ENCODE results near the gene CAMSAP1. TPM values are rescaled to one million over a fixed set of nuclear protein-coding genes. Genes with fewer than 3 reads are reported as not detected.
"Not testable (repeated sequence)": the region's sequence is repeated elsewhere in the genome, so short reads cannot be mapped to it uniquely, and the experiment has no call there.

The CAMSAP1 gene
- total RNA-seq, 1 experiment from 2014 or later, result 16.7 TPM

DNA sequence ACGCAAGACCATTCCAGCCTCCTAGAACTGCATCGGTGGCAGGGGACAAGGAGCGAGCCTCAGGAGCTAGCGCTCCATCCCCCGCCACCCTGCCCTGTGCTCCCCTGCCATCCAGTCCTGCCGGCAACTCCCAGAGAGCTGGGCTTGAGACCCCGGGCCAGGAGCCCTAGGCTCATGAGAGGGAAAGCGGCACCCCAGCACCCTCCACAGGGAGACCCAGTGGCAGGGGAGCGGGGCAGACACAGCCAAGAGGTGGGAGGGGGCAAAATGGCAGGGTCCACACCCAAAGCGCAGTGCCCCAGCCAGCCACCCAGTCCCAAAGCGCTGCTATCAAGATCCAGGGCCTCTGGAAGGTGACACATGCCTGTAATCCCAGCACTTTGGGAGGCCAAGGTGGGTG, 41.1 kb upstream of the CAMSAP1 start:
- Histone ChIP-seq H3K4me2 (no peak overlapping the region), H3K9me3 (ENCODE audit: insufficient read depth, low read depth) (no peaks in the 10 kb centered on the region), H2AFZ (no peak overlapping the region), H3F3A (ENCODE audit: insufficient read depth, low read depth) (no peaks in the 10 kb centered on the region), H3K9me2 (ENCODE audit: insufficient read depth) (no peaks in the 10 kb centered on the region), H3K79me2 (ENCODE audit: low read depth) (no peaks in the 10 kb centered on the region), H4K20me1 (ENCODE audit: insufficient read depth) (no peaks in the 10 kb centered on the region), H3K27ac (no peak overlapping the region), H3K36me3 (ENCODE audit: low read depth) (no peaks in the 10 kb centered on the region), H3K4me1 (replicated peaks; ENCODE audit: insufficient read depth) (no peaks in the 10 kb centered on the region), H3K4me3 (no peak overlapping the region), H3K27me3 (ENCODE audit: insufficient read depth, low read depth) (no peaks in the 10 kb centered on the region)
- CTCF ChIA-PET, result no interaction called here
- no peak for DNase-seq
- intact Hi-C loops (cut with micrococcal nuclease; ENCODE audit: unreplicated experiment), result no loop called here
- no TSS peak for BruUV-seq (replicated peaks)
- TF ChIP-seq EZH2 (IDR thresholded peaks at IDR 0.05; ENCODE audit: low read depth), result no peak
- TF ChIP-seq CTCF (conservative IDR thresholded peaks at IDR 0.05), result no peak
- POLR2A ChIA-PET (ENCODE audit: unreplicated experiment), result no interaction called here

GRCh38 chr9:135947582-135947981, 40.2 kb upstream of the CAMSAP1 start:
- H3K36me3 ChIP-seq (ENCODE audit: low read depth), result no peaks in the 10 kb centered on the region
- no peaks in the 10 kb centered on the region for H3K27me3 ChIP-seq (ENCODE audit: insufficient read depth, low read depth)
- CTCF ChIA-PET, result no interaction called here
- TF ChIP-seq EZH2 (IDR thresholded peaks at IDR 0.05; ENCODE audit: low read depth) (no peak), CTCF (conservative IDR thresholded peaks at IDR 0.05) (no peak)
- no peak for DNase-seq
- BruUV-seq (replicated peaks), result no TSS peak
- intact Hi-C loops (cut with micrococcal nuclease; ENCODE audit: unreplicated experiment), result no loop called here
- no peak overlapping the region for H3K27ac ChIP-seq
- H4K20me1 ChIP-seq (ENCODE audit: insufficient read depth), result no peaks in the 10 kb centered on the region
- H3K79me2 ChIP-seq (ENCODE audit: low read depth), result no peaks in the 10 kb centered on the region
- H3K9me3 ChIP-seq (ENCODE audit: insufficient read depth, low read depth), result no peaks in the 10 kb centered on the region
- no peaks in the 10 kb centered on the region for H3K4me1 ChIP-seq (replicated peaks; ENCODE audit: insufficient read depth)
- no peaks in the 10 kb centered on the region for H3K9me2 ChIP-seq (ENCODE audit: insufficient read depth)
- no peak overlapping the region for H3K4me2 ChIP-seq
- no peaks in the 10 kb centered on the region for H3F3A ChIP-seq (ENCODE audit: insufficient read depth, low read depth)
- no peak overlapping the region for H3K4me3 ChIP-seq
- POLR2A ChIA-PET (ENCODE audit: unreplicated experiment), result no interaction called here
- H2AFZ ChIP-seq, result no peak overlapping the region

- H3K9me3 ChIP-seq (ENCODE audit: insufficient read depth, low read depth); CTCF ChIA-PET; intact Hi-C loops (cut with micrococcal nuclease; ENCODE audit: unreplicated experiment); H2AFZ ChIP-seq; BruUV-seq (replicated peaks); H3K27ac ChIP-seq; H4K20me1 ChIP-seq (ENCODE audit: insufficient read depth); H3K9me2 ChIP-seq (ENCODE audit: insufficient read depth); H3K27me3 ChIP-seq (ENCODE audit: insufficient read depth, low read depth); H3K4me2 ChIP-seq; H3K4me3 ChIP-seq; H3K79me2 ChIP-seq (ENCODE audit: low read depth); H3K4me1 ChIP-seq (replicated peaks; ENCODE audit: insufficient read depth); DNase-seq; POLR2A ChIA-PET (ENCODE audit: unreplicated experiment); H3K36me3 ChIP-seq (ENCODE audit: low read depth); H3F3A ChIP-seq (ENCODE audit: insufficient read depth, low read depth): not testable (repeated sequence)
Measured at GRCh38 chr9:135947105-135947504, 39.8 kb upstream of the CAMSAP1 start.

GRCh38 chr9:135946392-135946994, 39.1 kb upstream of the CAMSAP1 start:
- no peaks in the 10 kb centered on the region for H3K79me2 ChIP-seq (ENCODE audit: low read depth)
- no peaks in the 10 kb centered on the region for H3K9me3 ChIP-seq (ENCODE audit: insufficient read depth, low read depth)
- H2AFZ ChIP-seq, result no peak overlapping the region
- H3K4me3 ChIP-seq, result no peak overlapping the region
- BruUV-seq (replicated peaks), result no TSS peak
- ChIA-PET CTCF (no interaction called here), POLR2A (ENCODE audit: unreplicated experiment) (no interaction called here)
- H3K27ac ChIP-seq, result no peak overlapping the region
- intact Hi-C loops (cut with micrococcal nuclease; ENCODE audit: unreplicated experiment), result no loop called here
- no peaks in the 10 kb centered on the region for H3K4me1 ChIP-seq (replicated peaks; ENCODE audit: insufficient read depth)
- no peak overlapping the region for H3K4me2 ChIP-seq
- no peaks in the 10 kb centered on the region for H3K27me3 ChIP-seq (ENCODE audit: insufficient read depth, low read depth)
- no peaks in the 10 kb centered on the region for H3K36me3 ChIP-seq (ENCODE audit: low read depth)
- DNase-seq, result no peak
- H3K9me2 ChIP-seq (ENCODE audit: insufficient read depth), result no peaks in the 10 kb centered on the region
- H3F3A ChIP-seq (ENCODE audit: insufficient read depth, low read depth), result no peaks in the 10 kb centered on the region
- TF ChIP-seq CTCF (conservative IDR thresholded peaks at IDR 0.05), result no peak
- no peak for TF ChIP-seq EZH2 (IDR thresholded peaks at IDR 0.05; ENCODE audit: low read depth)
- no peaks in the 10 kb centered on the region for H4K20me1 ChIP-seq (ENCODE audit: insufficient read depth)

Measured in PC-9 (cell line).